ENCODE results near the gene LGR6.
A peak's percentile ranks its signal among the peaks of the same experiment; 100 is the strongest.

LGR6 gene

DNA sequence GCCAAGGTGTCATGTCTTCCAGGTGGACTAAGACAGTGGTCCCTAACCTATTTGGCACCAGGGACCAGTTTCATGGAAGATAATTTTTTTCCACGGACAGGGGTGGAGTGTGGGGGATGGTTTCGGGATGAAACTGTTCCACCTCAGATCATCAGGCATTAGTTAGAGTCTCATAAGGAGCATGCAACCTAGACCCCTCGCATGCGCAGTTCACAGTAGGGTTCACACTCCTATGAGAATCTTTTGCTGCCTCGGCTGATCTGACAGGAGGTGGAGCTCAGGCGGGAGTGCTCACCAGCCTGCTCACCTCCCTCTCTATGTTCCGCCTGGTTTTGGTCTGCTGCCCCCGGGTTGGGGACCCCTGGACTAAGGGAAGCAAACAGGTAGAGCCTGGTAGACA is 30.9 kb downstream of the LGR6 start:
- no peaks in the 10 kb centered on the region for H3K36me3 ChIP-seq (ENCODE audit: insufficient read depth, low read length)
- H3K4me1 ChIP-seq (ENCODE audit: insufficient read depth, low read length): peaks cover 14% of the 10 kb centered on the region; the same call in 1 of the 2 replicates
- H3K9ac ChIP-seq (ENCODE audit: low read depth, low read length): no peak overlapping the region
- no peaks in the 10 kb centered on the region for H3K9me3 ChIP-seq (ENCODE audit: control insufficient read depth, insufficient read depth, low read length)

DNA sequence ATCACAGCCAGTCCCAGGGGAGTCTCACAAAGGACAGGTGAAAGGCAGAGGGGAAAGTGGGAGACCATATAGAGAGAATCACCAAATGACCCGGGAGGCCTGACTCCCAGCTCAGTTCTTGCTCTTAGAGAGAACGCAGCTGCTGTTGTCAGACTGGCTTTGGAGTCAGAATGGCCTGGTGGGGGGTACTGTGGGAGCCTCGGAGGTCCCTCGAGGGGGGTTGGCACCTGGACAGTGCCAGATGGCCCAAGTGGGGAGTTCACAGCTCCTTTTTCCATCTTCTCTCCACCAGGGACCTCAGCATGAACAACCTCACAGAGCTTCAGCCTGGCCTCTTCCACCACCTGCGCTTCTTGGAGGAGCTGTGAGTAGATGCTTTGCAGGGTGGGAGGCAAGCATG is 31.5 kb downstream of the LGR6 start:
- Histone ChIP-seq H3K4me1 (ENCODE audit: insufficient read depth, low read length) (peaks cover 14% of the 10 kb centered on the region; the same call in 1 of the 2 replicates), H3K9ac (ENCODE audit: low read depth, low read length) (no peak overlapping the region), H3K36me3 (ENCODE audit: insufficient read depth, low read length) (no peaks in the 10 kb centered on the region), H3K9me3 (ENCODE audit: control insufficient read depth, insufficient read depth, low read length) (no peaks in the 10 kb centered on the region)

DNA sequence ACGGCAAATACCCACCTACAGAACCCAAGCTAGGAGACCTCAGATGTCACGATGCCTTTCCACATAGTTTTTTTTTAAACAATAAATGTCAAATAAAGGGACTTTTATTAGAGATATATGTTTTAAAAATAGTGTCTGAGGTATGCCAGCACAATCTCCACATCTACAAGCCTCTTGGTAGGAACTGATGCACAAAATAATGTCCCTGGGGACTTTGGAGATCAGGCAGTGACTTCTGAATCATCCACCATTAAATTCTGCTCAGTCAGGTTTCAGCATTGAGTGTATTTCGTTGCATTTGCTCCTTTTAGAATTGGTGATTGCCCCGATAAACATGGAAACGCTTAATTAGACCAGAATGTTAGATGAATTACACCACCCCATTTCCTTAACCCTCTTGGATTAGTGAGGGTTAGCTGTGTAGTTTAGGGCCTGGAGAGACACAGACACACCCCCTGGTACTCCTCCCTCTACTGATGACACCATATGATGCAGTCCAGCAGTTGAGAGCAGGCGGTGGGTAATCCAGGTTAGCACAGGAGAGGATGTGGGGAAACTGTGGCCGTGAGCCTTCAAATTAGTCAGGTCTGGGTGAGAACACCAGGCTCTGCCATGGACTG is 33.6 kb downstream of the LGR6 start:
- peaks cover 5% of the 10 kb centered on the region; the same call in 1 of the 2 replicates for H3K4me1 ChIP-seq (ENCODE audit: insufficient read depth, low read length)
- H3K9me3 ChIP-seq (ENCODE audit: control insufficient read depth, insufficient read depth, low read length): no peaks in the 10 kb centered on the region

GRCh38 chr1:202227997-202228401 is 34.4 kb downstream of the LGR6 start:
- peaks cover 2% of the 10 kb centered on the region for H3K4me1 ChIP-seq (ENCODE audit: insufficient read depth, low read length)
- H3K36me3 ChIP-seq (ENCODE audit: insufficient read depth, low read length): no peaks in the 10 kb centered on the region
- H3K9ac ChIP-seq (ENCODE audit: low read depth, low read length): no peak overlapping the region
- H3K9me3 ChIP-seq (ENCODE audit: control insufficient read depth, insufficient read depth, low read length): no peaks in the 10 kb centered on the region

More for the DNA sequence above, 33.6 kb downstream of the LGR6 start:
- Histone ChIP-seq H3K9ac (ENCODE audit: low read depth, low read length) (no peak overlapping the region), H3K36me3 (ENCODE audit: insufficient read depth, low read length) (no peaks in the 10 kb centered on the region)

GRCh38 chr1:202228484-202229122 is 35.0 kb downstream of the LGR6 start:
- H3K9ac ChIP-seq (ENCODE audit: low read depth, low read length): no peak overlapping the region
- peaks cover 8% of the 10 kb centered on the region for H3K4me1 ChIP-seq (ENCODE audit: insufficient read depth, low read length)
- no peaks in the 10 kb centered on the region for H3K9me3 ChIP-seq (ENCODE audit: control insufficient read depth, insufficient read depth, low read length)
- no peaks in the 10 kb centered on the region for H3K36me3 ChIP-seq (ENCODE audit: insufficient read depth, low read length)

DNA sequence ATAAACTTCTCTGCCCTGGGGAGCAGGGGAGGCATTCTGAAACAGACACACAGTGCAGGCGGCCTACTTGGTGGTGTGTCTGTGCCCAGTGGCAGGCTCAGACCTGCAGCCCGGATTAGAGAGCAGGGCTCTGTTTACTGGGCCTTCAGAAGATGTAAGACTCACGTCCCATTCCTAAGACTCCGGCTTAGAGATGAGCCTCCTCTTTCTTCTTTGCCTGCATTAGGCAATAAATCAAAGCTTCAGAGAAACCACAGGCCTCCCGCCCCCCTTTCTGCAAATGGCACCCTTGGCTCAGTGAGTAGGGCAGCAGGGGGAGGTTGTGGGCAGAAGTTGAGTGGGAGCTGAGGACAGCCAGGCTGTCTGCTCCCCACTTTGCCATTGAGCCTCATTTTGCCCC is 35.8 kb downstream of the LGR6 start:
- Histone ChIP-seq H3K4me1 (ENCODE audit: insufficient read depth, low read length) (peaks cover 16% of the 10 kb centered on the region), H3K36me3 (ENCODE audit: insufficient read depth, low read length) (no peaks in the 10 kb centered on the region), H3K9ac (ENCODE audit: low read depth, low read length) (no peak overlapping the region), H3K9me3 (ENCODE audit: control insufficient read depth, insufficient read depth, low read length) (no peaks in the 10 kb centered on the region)

- Histone ChIP-seq H3K9me3 (ENCODE audit: control insufficient read depth, insufficient read depth, low read length) (no peaks in the 10 kb centered on the region), H3K36me3 (ENCODE audit: insufficient read depth, low read length) (no peaks in the 10 kb centered on the region), H3K4me1 (ENCODE audit: insufficient read depth, low read length) (peaks cover 24% of the 10 kb centered on the region), H3K9ac (ENCODE audit: low read depth, low read length) (no peak overlapping the region)
Measured at GRCh38 chr1:202230061-202230938, 36.7 kb downstream of the LGR6 start.

DNA sequence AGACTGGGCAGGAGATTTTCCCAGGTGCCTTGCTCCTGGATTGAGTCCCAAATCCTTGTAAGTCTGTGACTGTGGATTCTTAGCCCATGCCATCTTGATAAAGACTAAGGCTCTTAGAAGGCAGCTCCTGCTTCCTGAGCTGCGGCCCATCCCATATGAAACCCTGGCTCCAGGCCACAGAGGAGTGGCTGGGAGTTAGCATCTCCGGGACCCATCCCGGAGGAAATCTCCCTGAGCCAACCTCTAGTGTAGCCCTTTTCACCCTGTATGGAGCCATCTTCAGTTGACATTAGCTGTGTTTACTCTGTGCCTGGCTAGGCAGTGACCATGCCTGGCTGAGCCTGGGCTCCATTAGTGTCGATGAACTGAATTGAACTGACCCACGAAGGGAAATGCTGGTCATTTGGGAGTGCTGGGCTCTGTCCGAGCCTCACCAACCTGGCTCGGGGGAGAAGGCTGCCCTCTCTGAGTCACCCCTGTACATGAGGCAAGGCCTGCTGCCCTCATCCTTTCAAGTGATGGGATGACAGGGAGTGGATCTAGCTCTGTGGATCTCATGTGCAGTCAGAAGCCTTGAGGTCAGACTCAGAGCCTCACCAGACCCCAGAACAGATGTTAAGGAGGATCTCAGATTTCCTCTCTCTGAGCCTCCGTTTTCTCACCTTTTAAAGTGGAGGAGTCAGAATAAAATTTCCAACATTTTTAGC is 37.5 kb downstream of the LGR6 start:
- H3K9ac ChIP-seq (ENCODE audit: low read depth, low read length): no peak overlapping the region
- H3K9me3 ChIP-seq (ENCODE audit: control insufficient read depth, insufficient read depth, low read length): no peaks in the 10 kb centered on the region
- H3K4me1 ChIP-seq (ENCODE audit: insufficient read depth, low read length): peaks cover 28% of the 10 kb centered on the region
- H3K36me3 ChIP-seq (ENCODE audit: insufficient read depth, low read length): no peaks in the 10 kb centered on the region

DNA sequence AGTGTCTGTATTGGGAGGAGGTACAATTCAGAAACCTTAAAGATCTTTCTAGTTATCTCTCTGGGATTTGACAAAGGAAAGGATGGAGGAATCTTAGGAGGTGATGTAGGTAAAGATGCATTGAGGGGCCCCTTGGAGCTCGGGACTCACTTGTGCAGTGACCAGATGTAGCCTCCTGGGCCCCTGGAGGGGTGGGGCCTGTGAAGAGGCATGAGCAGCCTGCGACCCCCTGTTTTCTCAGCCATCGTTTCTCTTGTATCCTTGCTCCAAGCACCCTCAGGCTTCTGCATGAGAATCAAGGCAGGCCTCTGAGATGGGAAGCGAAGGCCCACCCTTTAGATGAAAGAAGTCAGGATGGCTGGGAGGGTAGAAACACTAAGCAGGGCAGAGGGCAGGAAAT is 39.6 kb downstream of the LGR6 start:
- H3K9me3 ChIP-seq (ENCODE audit: control insufficient read depth, insufficient read depth, low read length): no peaks in the 10 kb centered on the region
- H3K4me1 ChIP-seq (ENCODE audit: insufficient read depth, low read length): peaks cover 41% of the 10 kb centered on the region
- no peaks in the 10 kb centered on the region for H3K36me3 ChIP-seq (ENCODE audit: insufficient read depth, low read length)
- H3K9ac ChIP-seq (ENCODE audit: low read depth, low read length): no peak overlapping the region

DNA sequence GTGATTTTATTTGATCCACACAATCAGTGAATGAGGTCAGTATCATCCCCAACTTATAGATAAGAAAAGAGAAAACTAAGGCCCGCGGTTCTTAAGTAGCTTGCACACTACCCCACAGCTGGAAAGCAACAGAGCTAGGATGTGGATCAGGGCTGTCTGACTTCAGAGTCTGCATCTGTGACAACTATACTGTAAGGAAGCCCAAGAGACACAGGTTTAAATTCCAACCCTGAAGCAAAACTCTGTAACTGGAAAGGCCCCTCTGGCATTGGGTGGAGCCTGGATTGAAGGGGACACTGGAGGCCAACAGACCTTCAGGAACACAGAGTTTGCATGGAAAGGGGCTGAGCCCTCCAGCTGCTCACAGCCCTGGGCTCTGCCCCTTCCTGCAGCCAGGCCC is 40.2 kb downstream of the LGR6 start:
- Histone ChIP-seq H3K9me3 (ENCODE audit: control insufficient read depth, insufficient read depth, low read length) (no peaks in the 10 kb centered on the region), H3K9ac (ENCODE audit: low read depth, low read length) (no peak overlapping the region), H3K36me3 (ENCODE audit: insufficient read depth, low read length) (no peaks in the 10 kb centered on the region), H3K4me1 (ENCODE audit: insufficient read depth, low read length) (peaks cover 41% of the 10 kb centered on the region)

DNA sequence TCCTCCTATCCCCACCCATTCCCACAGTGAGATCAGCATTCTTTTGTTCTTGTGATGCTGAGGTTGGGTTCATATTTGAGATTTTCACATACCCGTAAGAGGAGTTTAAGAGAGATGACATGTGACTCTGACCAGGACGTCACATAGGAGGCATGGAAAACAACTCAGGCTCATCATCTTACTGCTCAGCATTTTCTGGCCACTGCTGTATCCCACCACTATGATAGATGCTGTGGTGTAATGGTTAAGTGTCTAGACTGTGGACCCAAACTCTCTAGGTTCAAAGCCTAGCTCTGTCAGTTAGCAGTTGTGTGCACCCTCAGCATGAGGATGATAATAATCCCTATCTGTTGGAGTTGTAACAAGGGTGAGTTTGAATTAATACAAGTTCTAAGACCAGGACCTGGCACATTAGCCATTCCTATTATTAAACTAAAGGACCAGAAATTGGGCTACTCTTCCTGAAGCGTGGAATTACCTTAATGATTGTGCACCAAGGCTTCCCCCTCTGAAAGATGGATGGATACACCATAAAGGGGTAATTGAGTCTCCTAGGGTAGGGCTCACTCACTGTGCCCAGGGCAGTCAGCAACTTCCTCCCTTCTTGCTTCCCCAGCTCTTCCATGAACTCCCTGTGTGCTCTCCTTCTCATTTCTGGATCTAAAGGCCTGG is 40.9 kb downstream of the LGR6 start:
- no peaks in the 10 kb centered on the region for H3K9me3 ChIP-seq (ENCODE audit: control insufficient read depth, insufficient read depth, low read length)
- peaks cover 41% of the 10 kb centered on the region for H3K4me1 ChIP-seq (ENCODE audit: insufficient read depth, low read length)
- no peak overlapping the region for H3K9ac ChIP-seq (ENCODE audit: low read depth, low read length)
- no peaks in the 10 kb centered on the region for H3K36me3 ChIP-seq (ENCODE audit: insufficient read depth, low read length)

- Histone ChIP-seq H3K36me3 (ENCODE audit: insufficient read depth, low read length) (no peaks in the 10 kb centered on the region), H3K9me3 (ENCODE audit: control insufficient read depth, insufficient read depth, low read length) (no peaks in the 10 kb centered on the region), H3K9ac (ENCODE audit: low read depth, low read length) (0 out of 2 replicates have a peak overlapping the region, but pooled peaks have one; percentile 10), H3K4me1 (ENCODE audit: insufficient read depth, low read length) (peaks cover 41% of the 10 kb centered on the region)
Measured at GRCh38 chr1:202235003-202235660, 41.5 kb downstream of the LGR6 start.
